HCT116 (cell line): ENCODE data around the gene SLC22A4. TPM values are rescaled to one million over a fixed set of nuclear protein-coding genes. Genes with fewer than 3 reads are reported as not detected.

Experiments
- ATAC-seq: fragments of 200-7000 bp; cut with Tn5 transposase; 2 replicates; pipeline ENCODE4 v1.9.1; 2020; ENCODE audit warnings: mild to moderate bottlenecking, moderate library complexity
- BruUV-seq: library from RNA; stranded (reverse); fragments of 400-500 nt; replicated peaks from 2 replicates; lab custom pipeline; 2021; lab: Mats Ljungman, UMichigan
- CTCF ChIA-PET: fragments of 300-600 bp; sonication (Branson Sonifier 250); formaldehyde crosslinking; loops from one replicate; lab custom pipeline; 2021; ENCODE audit warnings: antibody characterized with exemption; lab: Charles Lee
- POLR2A ChIA-PET: fragments of 300-600, 350-600 bp; sonication (Branson Sonifier 250); formaldehyde crosslinking; loops from one replicate; lab custom pipeline; 2021; ENCODE audit warnings: antibody characterized with exemption; lab: Charles Lee
- RAD21 ChIA-PET, 2 experiments: fragments of 300-600 bp; sonication (Branson Sonifier 250); formaldehyde crosslinking; loops; one replicate each; lab custom pipeline; 2023; ENCODE audit warnings: low total read pairs in 2 of 2; ENCODE audit not compliant: uncharacterized antibody in 2 of 2, unreplicated experiment in 2 of 2, low non-redundant PET in 1 of 2; lab: Charles Lee
- DNase-seq: peaks from one replicate; pipeline ENCODE4 v3.0.0-alpha.2; 2010; ENCODE audit warnings: low read depth, low spot score
- H2AFZ ChIP-seq: fragments of 200-600 bp; shearing (Covaris generic), sonication (generic); 2 replicates; pipeline ENCODE4 v1.6.1; 2017; ENCODE audit warnings: low read depth, mixed run types, mixed read lengths, antibody characterized with exemption, low read length; ENCODE audit not compliant: poor library complexity, severe bottlenecking
- H3K27ac ChIP-seq: 2 replicates; pipeline ENCODE4 v1.5.1; 2012; ENCODE audit warnings: low read depth, low read length
- H3K27me3 ChIP-seq: fragments of 200-600 bp; sonication (generic); 2 replicates; pipeline ENCODE4 v1.6.1; 2016; ENCODE audit warnings: mixed run types, low read length, mixed read lengths; ENCODE audit not compliant: insufficient read depth
- H3K36me3 ChIP-seq, 2 experiments: fragments of 200-500 bp in 1 of 2; fragments of 200-600 bp in 1 of 2; sonication (Bioruptor generic) in 1 of 2; sonication (generic) in 1 of 2; 2 replicates each; pipeline versions ENCODE4 v1.5.1 to v1.6.1; 2014 to 2016; ENCODE audit warnings: low read length in 2 of 2, inconsistent platforms in 1 of 2, mixed read lengths in 1 of 2, mixed run types in 1 of 2; ENCODE audit not compliant: insufficient read depth in 2 of 2, control insufficient read depth in 1 of 2
- H3K4me1 ChIP-seq, 2 experiments: fragments of 200-600 bp in 1 of 2; sonication (generic) in 1 of 2; 2 replicates each; pipeline versions ENCODE4 v1.5.1 to v1.6.1; 2012 to 2017; ENCODE audit warnings: low read length in 2 of 2, inconsistent platforms in 1 of 2, mild to moderate bottlenecking in 1 of 2, mixed read lengths in 1 of 2, mixed run types in 1 of 2, moderate library complexity in 1 of 2; ENCODE audit not compliant: insufficient read depth in 2 of 2, control insufficient read depth in 1 of 2
- H3K4me2 ChIP-seq: fragments of 200-600 bp; sonication (generic); 2 replicates; pipeline ENCODE4 v1.6.1; 2017; ENCODE audit warnings: mixed run types, low read length, mixed read lengths
- H3K4me3 ChIP-seq, 2 experiments: fragments of 200-600 bp in 1 of 2; sonication (generic) in 1 of 2; replicated peaks in 1 of 2; 2 replicates each; pipeline ENCODE4 v1.5.1; 2011 to 2016; ENCODE audit warnings: low read length in 2 of 2, control low read depth in 1 of 2, low read depth in 1 of 2, mild to moderate bottlenecking in 1 of 2, mixed read lengths in 1 of 2, mixed run types in 1 of 2
- H3K79me2 ChIP-seq: fragments of 200-600 bp; sonication (generic); 2 replicates; pipeline ENCODE4 v1.6.1; 2017; ENCODE audit warnings: mild to moderate bottlenecking, mixed run types, low read length, moderate library complexity, mixed read lengths; ENCODE audit not compliant: insufficient read depth
- H3K9ac ChIP-seq: fragments of 200-600 bp; sonication (generic); 2 replicates; pipeline ENCODE4 v1.6.1; 2016; ENCODE audit warnings: low read length, mixed read lengths
- H3K9me2 ChIP-seq: fragments of 200-600 bp; sonication (generic), shearing (Covaris generic); 2 replicates; pipeline ENCODE4 v1.6.1; 2017; ENCODE audit warnings: mixed run types, mild to moderate bottlenecking, moderate library complexity; ENCODE audit not compliant: insufficient read depth
- H3K9me3 ChIP-seq, 2 experiments: fragments of 200-500 bp in 1 of 2; fragments of 200-600 bp in 1 of 2; sonication (Bioruptor generic) in 1 of 2; sonication (generic) in 1 of 2; 2 replicates each; pipeline ENCODE4 v1.6.1; 2014 to 2017; ENCODE audit warnings: low read length in 2 of 2, mixed read lengths in 2 of 2, inconsistent platforms in 1 of 2, low read depth in 1 of 2, mild to moderate bottlenecking in 1 of 2, mixed run types in 1 of 2, moderate library complexity in 1 of 2; ENCODE audit not compliant: control insufficient read depth in 1 of 2, insufficient read depth in 1 of 2
- H4K20me1 ChIP-seq: fragments of 200-600 bp; sonication (generic), shearing (Covaris generic); 2 replicates; pipeline ENCODE4 v1.6.1; 2017; ENCODE audit warnings: mixed run types, mild to moderate bottlenecking, moderate library complexity; ENCODE audit not compliant: insufficient read depth
- CBX3 ChIP-seq: IDR thresholded peaks from 2 replicates; pipeline ENCODE4 v1.6.1; 2012; ENCODE audit warnings: low read depth
- EGR1 ChIP-seq: IDR thresholded peaks from 2 replicates; pipeline ENCODE4 v1.6.1; 2012; ENCODE audit warnings: low read depth
- ELF1 ChIP-seq: IDR thresholded peaks from 2 replicates; pipeline ENCODE4 v1.6.1; 2012; ENCODE audit warnings: low read depth, borderline replicate concordance
- EZH2 ChIP-seq: fragments of 200-600 bp; sonication (generic); IDR thresholded peaks from 2 replicates; pipeline ENCODE4 v1.6.1; 2017; ENCODE audit warnings: antibody characterized with exemption, mixed run types
- JUND ChIP-seq: IDR thresholded peaks from 2 replicates; pipeline ENCODE4 v1.6.1; 2012
- MAX ChIP-seq: IDR thresholded peaks from 2 replicates; pipeline ENCODE4 v1.6.1; 2012
- POLR2A ChIP-seq: IDR thresholded peaks from 2 replicates; pipeline ENCODE4 v1.7.0; 2011; ENCODE audit warnings: borderline replicate concordance; ENCODE audit not compliant: insufficient read depth, insufficient read length; ENCODE audit errors: extremely low read depth
- POLR2AphosphoS5 ChIP-seq: IDR thresholded peaks from 2 replicates; pipeline ENCODE4 v1.6.1; 2011; ENCODE audit warnings: mild to moderate bottlenecking, low read depth, low read length, moderate library complexity
- RAD21 ChIP-seq: IDR thresholded peaks from 2 replicates; pipeline ENCODE4 v1.6.1; 2012; ENCODE audit warnings: low read depth, mild to moderate bottlenecking
- REST ChIP-seq: IDR thresholded peaks from 2 replicates; pipeline ENCODE4 v1.6.1; 2012; ENCODE audit warnings: low read depth
- SIN3A ChIP-seq: IDR thresholded peaks from 2 replicates; pipeline ENCODE4 v1.6.1; 2012; ENCODE audit warnings: low read depth
- SP1 ChIP-seq: IDR thresholded peaks from 2 replicates; pipeline ENCODE4 v1.6.1; 2012; ENCODE audit warnings: low read depth
- SRF ChIP-seq: IDR thresholded peaks from 2 replicates; pipeline ENCODE4 v1.6.1; 2012; ENCODE audit warnings: low read depth
- TCF7L2 ChIP-seq: IDR thresholded peaks from 2 replicates; pipeline ENCODE4 v1.7.0; 2011; ENCODE audit warnings: borderline replicate concordance, inconsistent platforms; ENCODE audit not compliant: insufficient read depth, insufficient read length; ENCODE audit errors: extremely low read depth
- YY1 ChIP-seq: IDR thresholded peaks from 2 replicates; pipeline ENCODE4 v1.6.1; 2011; ENCODE audit warnings: low read length, low read depth, moderate library complexity, mild to moderate bottlenecking; ENCODE audit not compliant: insufficient replicate concordance; ENCODE audit errors: extremely low read depth
- ZFX ChIP-seq: fragments of 450-650 bp; IDR thresholded peaks from 2 replicates; pipeline ENCODE4 v1.6.1; 2017
- ZNF274 ChIP-seq: fragments of 200-500 bp; sonication (Bioruptor generic); IDR thresholded peaks from 2 replicates; pipeline ENCODE4 v1.6.1; 2014; ENCODE audit warnings: mild to moderate bottlenecking, low read depth, low read length, inconsistent platforms
- intact Hi-C: fragments of 100-400 bp; cut with micrococcal nuclease; formaldehyde crosslinking; loops from 2 replicates; pipeline ENCODE4 v1.10.0; 2022
- total RNA-seq: library from RNA; stranded (reverse); gene quantifications from one replicate; pipeline ENCODE4 v1.2.1, GENCODE V29; 2021; ENCODE audit not compliant: unreplicated experiment

SLC22A4 gene
- total RNA-seq, 1 experiment from 2014 or later: 0.59 TPM

- no peak overlapping the region for H3K4me2 ChIP-seq
- no peaks in the 10 kb centered on the region for H3K9me2 ChIP-seq
- no peaks in the 10 kb centered on the region for H3K9me3 ChIP-seq
- ChIA-PET POLR2A (interaction anchor here (1.5 kb wide), 1 partner anchor 8 kb away, joined by 4 read pairs; no protein-coding TSS in a partner anchor), CTCF (interaction anchor here (1.3 to 2.9 kb wide), 2 partner anchors 13 to 250 kb away, joined by 3 to 12 read pairs; no protein-coding TSS in a partner anchor), RAD21 (no interaction called here)
- H2AFZ ChIP-seq: no peak overlapping the region
- BruUV-seq: no TSS peak
- H3K9ac ChIP-seq: no peak overlapping the region
- no peak overlapping the region for H3K27ac ChIP-seq
- H3K36me3 ChIP-seq: no peaks in the 10 kb centered on the region
- ATAC-seq (no peak), DNase-seq (no peak)
- peaks cover 0 to 9% of the 10 kb centered on the region in 2 experiments; a peak in 1 of 4 replicates for H3K4me1 ChIP-seq
- H3K27me3 ChIP-seq: no peaks in the 10 kb centered on the region
- TF ChIP-seq ZNF274 (no peak), POLR2AphosphoS5 (no peak), YY1 (no peak), ELF1 (no peak), POLR2A (no peak), JUND (no peak), RAD21 (no peak), REST (no peak), ZFX (no peak), TCF7L2 (no peak), SIN3A (no peak), MAX (no peak), SP1 (no peak), SRF (no peak), CBX3 (no peak), EGR1 (no peak), EZH2 (no peak)
- no peaks in the 10 kb centered on the region for H3K79me2 ChIP-seq
- H3K4me3 ChIP-seq: no peak overlapping the region
- intact Hi-C loops: no loop called here
- no peaks in the 10 kb centered on the region for H4K20me1 ChIP-seq
Measured at GRCh38 chr5:132251220-132251725, 42.9 kb upstream of the SLC22A4 start.
